Spleen (tissue), 11 donors: ENCODE results near the gene MBNL1. TPM values are rescaled to one million over a fixed set of nuclear protein-coding genes. Genes with fewer than 3 reads are reported as not detected.
A peak's percentile ranks its signal among the peaks of the same experiment; 100 is the strongest.
"Not testable (repeated sequence)": the region's sequence is repeated elsewhere in the genome, so short reads cannot be mapped to it uniquely, and the experiment has no call there.

Experiments
- DNase-seq: peaks from one replicate; pipeline ENCODE4 v3.0.0-alpha.2; 2020
- H3K27ac ChIP-seq, 8 donors: fragments of 200-600 bp; sonication (generic) in 7 of 8; 1 replicate in 4 of 8; 2 replicates in 4 of 8; pipeline versions ENCODE4 v1.5.0 to v1.8.0; 2016 to 2021; ENCODE audit warnings: inconsistent platforms in 4 of 8, mild to moderate bottlenecking in 4 of 8, moderate library complexity in 1 of 8
- H3K27me3 ChIP-seq, 7 donors: fragments of 200-600 bp; sonication (generic) in 6 of 7; replicated peaks in 1 of 7; 1 replicate in 4 of 7; 2 replicates in 3 of 7; pipeline versions ENCODE4 v1.5.0 to v1.8.0; 2016 to 2021; ENCODE audit warnings: inconsistent platforms in 3 of 7, mild to moderate bottlenecking in 1 of 7
- H3K36me3 ChIP-seq, 6 donors: fragments of 200-600 bp; sonication (generic) in 5 of 6; 1 replicate in 4 of 6; 2 replicates in 2 of 6; pipeline versions ENCODE4 v1.5.0 to v1.8.0; 2016 to 2021; ENCODE audit warnings: inconsistent platforms in 2 of 6
- H3K4me1 ChIP-seq, 6 donors: fragments of 200-600 bp; sonication (generic) in 5 of 6; 1 replicate in 3 of 6; 2 replicates in 3 of 6; pipeline versions ENCODE4 v1.5.0 to v1.8.0; 2016 to 2021; ENCODE audit warnings: inconsistent platforms in 3 of 6
- H3K4me3 ChIP-seq, 8 donors: fragments of 200-600 bp; sonication (generic) in 7 of 8; 1 replicate in 4 of 8; 2 replicates in 4 of 8; pipeline versions ENCODE4 v1.5.0 to v1.8.0; 2016 to 2021; ENCODE audit warnings: inconsistent platforms in 4 of 8, mild to moderate bottlenecking in 4 of 8, moderate library complexity in 2 of 8
- H3K9me3 ChIP-seq, 8 donors: fragments of 200-600 bp; sonication (generic) in 7 of 8; 1 replicate in 4 of 8; 2 replicates in 4 of 8; pipeline versions ENCODE4 v1.5.0 to v1.8.0; 2016 to 2021; ENCODE audit warnings: inconsistent platforms in 4 of 8
- POLR2A ChIP-seq, 3 donors: fragments of 450-650 bp; IDR thresholded peaks; one replicate each; pipeline ENCODE4 v1.5.1; 2017; ENCODE audit warnings: antibody characterized with exemption in 3 of 3, mild to moderate bottlenecking in 1 of 3
- POLR2AphosphoS5 ChIP-seq, 3 donors: sonication (generic); formaldehyde crosslinking; IDR thresholded peaks; one replicate each; pipeline ENCODE4 v1.5.1; 2017; ENCODE audit warnings: antibody characterized with exemption in 3 of 3
- WGBS, 5 donors: extraction: QIAGEN DNeasy Blood & Tissue Kit in 3 of 5; methylation state at CpG; one replicate each; pipeline versions ENCODE4 v1.1.5 to v1.1.7; 2013 to 2018; 5-methylcytosine and 5-hydroxymethylcytosine counted together
- intact Hi-C: fragments of 100-400 bp; cut with DNase I; formaldehyde crosslinking; loops from one replicate; pipeline ENCODE4 v1.15.0; 2023; ENCODE audit warnings: low total_unique reads
- polyA plus RNA-seq, 3 donors: library from polyadenylated mRNA; stranded (reverse); fragments of 200-250 nt; gene quantifications; one replicate each; pipeline ENCODE4 v1.2.1, GENCODE V29; 2013
- total RNA-seq, 7 donors: library from RNA; depleted of rRNA in 3 of 7; stranded (reverse); fragments of >200 nt in 3 of 7; fragmentation: NEBNext Ultra II Directional in 4 of 7; extraction: Animal tissue kit (Norgen Biotek cat#: 25700) in 4 of 7; gene quantifications; one replicate each; pipeline versions ENCODE4 v1.1.0 to v1.2.1, GENCODE V29; 2016 to 2021
- TF ChIP-seq, protein P1 (sequence below), 11 experiments: fragments of 200-600 bp in 7 of 11; fragments of 450-650 bp in 4 of 11; sonication (generic) in 4 of 11; IDR thresholded peaks in 8 of 11; conservative IDR thresholded peaks in 3 of 11; 1 replicate in 7 of 11; 2 replicates in 4 of 11; pipeline versions ENCODE4 v1.4.0 to v1.8.0; 2016 to 2021; ENCODE audit warnings: antibody characterized with exemption in 11 of 11, inconsistent platforms in 4 of 11, mild to moderate bottlenecking in 1 of 11
- donor health status: healthy with polysubstance abuse.
- donor health status: DM: no; HTN: no; CAD: no; lungs with moderate emphysema.
- donor health status: DM: no; HTN: no; CAD: no.
- donor health status: Bipolar disorder and iron deficiency.
- donor health status: healthy.
- donor health status: DM: no; HTN: no; CAD: no.
- donor health status: DM: yes; HTN: yes; CAD: no.

Gene MBNL1
- total and polyA plus RNA-seq, 10 donors: 64.7 to 491 (median 296) TPM

GRCh38 chr3:152365126-152365525 lies 96.4 kb downstream of the MBNL1 start:
- intact Hi-C loops: no loop called here

GRCh38 chr3:152365766-152366593 lies 97.3 kb downstream of the MBNL1 start:
- no peak for DNase-seq
- WGBS, 5 donors: 83 to 90% (median 87%) methylated on average over 4 of the region's 4 CpGs
- H3K4me1 ChIP-seq: peaks cover 9 to 92% (median 71%) of the 10 kb centered on the region in 6 donors
- peaks cover 0 to 10% (median 0%) of the 10 kb centered on the region in 8 donors for H3K9me3 ChIP-seq
- H3K27ac ChIP-seq: peak overlapping the region in 2 of 8 donors; percentile 0 to 24
- TF ChIP-seq POLR2AphosphoS5 (IDR thresholded peaks at IDR 0.05) (no peak), POLR2A (IDR thresholded peaks at IDR 0.05) (no peak)
- TF ChIP-seq, protein P1, sequence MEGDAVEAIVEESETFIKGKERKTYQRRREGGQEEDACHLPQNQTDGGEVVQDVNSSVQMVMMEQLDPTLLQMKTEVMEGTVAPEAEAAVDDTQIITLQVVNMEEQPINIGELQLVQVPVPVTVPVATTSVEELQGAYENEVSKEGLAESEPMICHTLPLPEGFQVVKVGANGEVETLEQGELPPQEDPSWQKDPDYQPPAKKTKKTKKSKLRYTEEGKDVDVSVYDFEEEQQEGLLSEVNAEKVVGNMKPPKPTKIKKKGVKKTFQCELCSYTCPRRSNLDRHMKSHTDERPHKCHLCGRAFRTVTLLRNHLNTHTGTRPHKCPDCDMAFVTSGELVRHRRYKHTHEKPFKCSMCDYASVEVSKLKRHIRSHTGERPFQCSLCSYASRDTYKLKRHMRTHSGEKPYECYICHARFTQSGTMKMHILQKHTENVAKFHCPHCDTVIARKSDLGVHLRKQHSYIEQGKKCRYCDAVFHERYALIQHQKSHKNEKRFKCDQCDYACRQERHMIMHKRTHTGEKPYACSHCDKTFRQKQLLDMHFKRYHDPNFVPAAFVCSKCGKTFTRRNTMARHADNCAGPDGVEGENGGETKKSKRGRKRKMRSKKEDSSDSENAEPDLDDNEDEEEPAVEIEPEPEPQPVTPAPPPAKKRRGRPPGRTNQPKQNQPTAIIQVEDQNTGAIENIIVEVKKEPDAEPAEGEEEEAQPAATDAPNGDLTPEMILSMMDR (IDR thresholded peaks at IDR 0.05 in 8 of 11, conservative IDR thresholded peaks at IDR 0.05 in 3 of 11): no peak
- H3K4me3 ChIP-seq: no peak overlapping the region
- H3K27me3 ChIP-seq: no peaks in the 10 kb centered on the region
- intact Hi-C loops: no loop called here
- H3K36me3 ChIP-seq: peaks cover 0 to 24% (median 0%) of the 10 kb centered on the region in 6 donors

More at GRCh38 chr3:152365126-152365525, 96.4 kb downstream of the MBNL1 start:
- Histone ChIP-seq H3K36me3 (peaks cover 0 to 24% (median 0%) of the 10 kb centered on the region in 6 donors), H3K27me3 (no peaks in the 10 kb centered on the region), H3K27ac (peak overlapping the region in 2 of 8 donors; percentile 18 to 24), H3K4me1 (peaks cover 11 to 92% (median 67%) of the 10 kb centered on the region in 6 donors), H3K9me3 (peaks cover 0 to 10% (median 0%) of the 10 kb centered on the region in 8 donors), H3K4me3 (no peak overlapping the region)
- TF ChIP-seq POLR2AphosphoS5 (IDR thresholded peaks at IDR 0.05) (no peak), POLR2A (IDR thresholded peaks at IDR 0.05) (no peak)
- TF ChIP-seq, protein P1 (IDR thresholded peaks at IDR 0.05 in 8 of 11, conservative IDR thresholded peaks at IDR 0.05 in 3 of 11): no peak
- 62 to 77% (median 69%) methylated on average over 2 of the region's 2 CpGs for WGBS, 5 donors
- DNase-seq: no peak

DNA sequence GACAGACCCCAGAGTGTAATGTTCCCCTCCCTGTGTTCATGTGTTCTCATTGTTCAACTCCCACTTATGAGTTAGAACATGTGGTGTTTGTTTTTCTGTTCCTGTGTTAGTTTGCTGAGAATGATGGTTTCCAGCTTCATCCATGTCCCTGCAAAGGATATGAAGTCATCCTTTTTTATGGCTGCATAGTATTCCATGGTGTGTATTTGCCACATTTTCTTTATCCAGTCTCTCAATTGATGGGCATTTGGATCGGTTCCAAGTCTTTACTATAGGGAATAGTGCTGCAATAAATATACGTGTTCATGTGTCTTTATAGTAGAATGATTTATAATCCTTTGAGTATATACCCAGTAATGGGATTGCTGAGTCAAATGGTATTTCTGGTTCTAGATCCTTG lies 98.5 kb downstream of the MBNL1 start:
- H3K36me3 ChIP-seq: peaks cover 0 to 28% (median 0%) of the 10 kb centered on the region in 6 donors
- peaks cover 0 to 10% (median under 1%) of the 10 kb centered on the region in 8 donors for H3K9me3 ChIP-seq
- WGBS, 5 donors: 82 to 94% (median 83%) methylated on average over 2 of the region's 2 CpGs
- H3K27me3 ChIP-seq, DNase-seq, intact Hi-C loops, H3K4me3 ChIP-seq: not testable (repeated sequence)
- peak overlapping the region in 2 of 8 donors; percentile 23 to 35 for H3K27ac ChIP-seq
- H3K4me1 ChIP-seq: peaks cover 9 to 92% (median 70%) of the 10 kb centered on the region in 6 donors

- intact Hi-C loops, H3K27me3 ChIP-seq, H3K4me3 ChIP-seq, DNase-seq, H3K9me3 ChIP-seq: not testable (repeated sequence)
- peaks cover 27 to 100% (median 90%) of the 10 kb centered on the region in 6 donors for H3K4me1 ChIP-seq
- peaks cover 0 to 20% (median 4%) of the 10 kb centered on the region in 6 donors for H3K36me3 ChIP-seq
- H3K27ac ChIP-seq: peak overlapping the region in 3 of 8 donors; percentile 21 to 53 (median 32)
- WGBS, 5 donors: 93 to 99% (median 96%) methylated on average over 6 of the region's 6 CpGs
Measured at GRCh38 chr3:152372633-152373032, 103.9 kb downstream of the MBNL1 start.

DNA sequence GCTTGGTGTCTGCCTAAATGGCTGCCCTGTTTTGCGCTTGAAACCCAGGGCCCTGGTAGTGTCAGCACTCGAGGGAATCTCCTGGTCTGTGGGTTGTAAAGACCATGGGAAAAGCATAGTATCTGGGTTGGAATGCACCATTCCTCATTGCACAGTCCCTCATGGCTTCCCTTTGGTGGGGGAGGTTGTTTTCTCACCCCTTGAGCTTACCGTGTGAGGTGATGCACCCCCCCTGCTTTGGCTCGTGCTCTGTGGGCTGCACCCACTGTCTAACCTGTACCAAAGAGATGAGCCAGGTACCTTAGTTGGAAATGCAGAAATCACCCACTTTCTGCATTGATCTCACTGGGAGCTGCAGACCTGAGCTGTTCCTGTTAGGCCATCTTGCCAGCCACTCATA lies 104.7 kb downstream of the MBNL1 start:
- Histone ChIP-seq H3K36me3 (peaks cover 0 to 28% (median 4%) of the 10 kb centered on the region in 6 donors), H3K27me3 (no peaks in the 10 kb centered on the region), H3K27ac (peak overlapping the region in 2 of 8 donors; percentile 32 to 53), H3K4me3 (no peak overlapping the region), H3K4me1 (peaks cover 27 to 100% (median 90%) of the 10 kb centered on the region in 6 donors), H3K9me3 (peaks cover 0 to 6% (median 0%) of the 10 kb centered on the region in 8 donors)
- TF ChIP-seq, protein P1 (IDR thresholded peaks at IDR 0.05 in 8 of 11, conservative IDR thresholded peaks at IDR 0.05 in 3 of 11): no peak
- TF ChIP-seq POLR2AphosphoS5 (IDR thresholded peaks at IDR 0.05) (peak in 1 of 3 donors; percentile 8), POLR2A (IDR thresholded peaks at IDR 0.05) (no peak)
- intact Hi-C loops: no loop called here
- DNase-seq: no peak
- WGBS, 5 donors: 85 to 90% (median 87%) methylated on average over 4 of the region's 4 CpGs
